Measurements from ENCODE around the gene RPS3.

RPS3 gene

DNA sequence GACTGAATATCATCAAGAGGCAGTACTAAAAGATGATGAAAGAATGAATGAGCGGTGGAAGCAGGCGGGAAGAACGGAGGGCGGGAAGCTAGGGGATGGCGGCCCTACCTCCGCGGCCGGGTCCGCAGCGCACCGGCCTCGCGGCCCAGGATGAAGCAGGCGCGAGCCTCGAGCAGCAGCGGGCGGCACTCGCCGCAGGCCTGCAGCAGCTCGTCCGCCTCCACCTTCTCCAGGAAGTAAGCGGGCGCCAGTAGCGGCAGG, 30.3 kb downstream of the RPS3 start:
- ATAC-seq = no peak
- TF ChIP-seq ZNF565 (CRISPR knock-in tag; conservative IDR thresholded peaks at IDR 0.05; ENCODE audit: low read depth) = no peak
- no peak for TF ChIP-seq OSR1 (CRISPR knock-in tag; IDR thresholded peaks at IDR 0.05)
- TF ChIP-seq CSRNP3 (CRISPR knock-in tag; IDR thresholded peaks at IDR 0.05) = no peak
- TF ChIP-seq ZC3H10 (CRISPR knock-in tag; IDR thresholded peaks at IDR 0.05) = no peak
- no peak for TF ChIP-seq ZNF8 (CRISPR knock-in tag; IDR thresholded peaks at IDR 0.05)
- TF ChIP-seq, protein P1, sequence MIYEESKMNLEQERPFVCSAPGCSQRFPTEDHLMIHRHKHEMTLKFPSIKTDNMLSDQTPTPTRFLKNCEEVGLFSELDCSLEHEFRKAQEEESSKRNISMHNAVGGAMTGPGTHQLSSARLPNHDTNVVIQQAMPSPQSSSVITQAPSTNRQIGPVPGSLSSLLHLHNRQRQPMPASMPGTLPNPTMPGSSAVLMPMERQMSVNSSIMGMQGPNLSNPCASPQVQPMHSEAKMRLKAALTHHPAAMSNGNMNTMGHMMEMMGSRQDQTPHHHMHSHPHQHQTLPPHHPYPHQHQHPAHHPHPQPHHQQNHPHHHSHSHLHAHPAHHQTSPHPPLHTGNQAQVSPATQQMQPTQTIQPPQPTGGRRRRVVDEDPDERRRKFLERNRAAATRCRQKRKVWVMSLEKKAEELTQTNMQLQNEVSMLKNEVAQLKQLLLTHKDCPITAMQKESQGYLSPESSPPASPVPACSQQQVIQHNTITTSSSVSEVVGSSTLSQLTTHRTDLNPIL (CRISPR knock-in tag; IDR thresholded peaks at IDR 0.05; ENCODE audit: low read depth) = no peak
- TF ChIP-seq RARB (CRISPR knock-in tag; IDR thresholded peaks at IDR 0.05) = no peak

GRCh38 chr11:75429902-75430713, 30.8 kb downstream of the RPS3 start:
- peak; percentile 10 for ATAC-seq
- no peak for TF ChIP-seq TSHZ2 (CRISPR knock-in tag; IDR thresholded peaks at IDR 0.05)
- TF ChIP-seq ISL1 (CRISPR knock-in tag; IDR thresholded peaks at IDR 0.05) = no peak
- TF ChIP-seq, protein P1 (CRISPR knock-in tag; IDR thresholded peaks at IDR 0.05; ENCODE audit: low read depth) = no peak
- no peak for TF ChIP-seq GLIS3 (CRISPR knock-in tag; IDR thresholded peaks at IDR 0.05)
- no peak for TF ChIP-seq ZNF8 (CRISPR knock-in tag; IDR thresholded peaks at IDR 0.05)
- no peak for TF ChIP-seq OSR1 (CRISPR knock-in tag; IDR thresholded peaks at IDR 0.05)
- no peak; the same call in 1 of the 2 replicates for TF ChIP-seq CSDC2 (CRISPR knock-in tag; IDR thresholded peaks at IDR 0.05)
- TF ChIP-seq, protein P2, sequence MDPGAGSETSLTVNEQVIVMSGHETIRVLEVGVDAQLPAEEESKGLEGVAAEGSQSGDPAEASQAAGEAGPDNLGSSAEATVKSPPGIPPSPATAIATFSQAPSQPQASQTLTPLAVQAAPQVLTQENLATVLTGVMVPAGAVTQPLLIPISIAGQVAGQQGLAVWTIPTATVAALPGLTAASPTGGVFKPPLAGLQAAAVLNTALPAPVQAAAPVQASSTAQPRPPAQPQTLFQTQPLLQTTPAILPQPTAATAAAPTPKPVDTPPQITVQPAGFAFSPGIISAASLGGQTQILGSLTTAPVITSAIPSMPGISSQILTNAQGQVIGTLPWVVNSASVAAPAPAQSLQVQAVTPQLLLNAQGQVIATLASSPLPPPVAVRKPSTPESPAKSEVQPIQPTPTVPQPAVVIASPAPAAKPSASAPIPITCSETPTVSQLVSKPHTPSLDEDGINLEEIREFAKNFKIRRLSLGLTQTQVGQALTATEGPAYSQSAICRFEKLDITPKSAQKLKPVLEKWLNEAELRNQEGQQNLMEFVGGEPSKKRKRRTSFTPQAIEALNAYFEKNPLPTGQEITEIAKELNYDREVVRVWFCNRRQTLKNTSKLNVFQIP (CRISPR knock-in tag; IDR thresholded peaks at IDR 0.05; ENCODE audit: borderline replicate concordance, low read depth) = no peak
- TF ChIP-seq ZFP30 (CRISPR knock-in tag; IDR thresholded peaks at IDR 0.05) = no peak
- TF ChIP-seq ARNTL (CRISPR knock-in tag; IDR thresholded peaks at IDR 0.05; ENCODE audit: borderline replicate concordance, low read depth) = no peak
- TF ChIP-seq ESRRG (CRISPR knock-in tag; IDR thresholded peaks at IDR 0.05) = no peak
- TF ChIP-seq SNAI2 (CRISPR knock-in tag; IDR thresholded peaks at IDR 0.05) = no peak
- TF ChIP-seq TCF4 (CRISPR knock-in tag; IDR thresholded peaks at IDR 0.05; ENCODE audit: borderline replicate concordance) = no peak
- no peak for TF ChIP-seq RARB (CRISPR knock-in tag; IDR thresholded peaks at IDR 0.05)
- no peak for TF ChIP-seq ZNF565 (CRISPR knock-in tag; conservative IDR thresholded peaks at IDR 0.05; ENCODE audit: low read depth)
- TF ChIP-seq ZC3H10 (CRISPR knock-in tag; IDR thresholded peaks at IDR 0.05) = no peak
- TF ChIP-seq CSRNP3 (CRISPR knock-in tag; IDR thresholded peaks at IDR 0.05) = no peak
- no peak for TF ChIP-seq ZNF70 (CRISPR knock-in tag; IDR thresholded peaks at IDR 0.05)
